PFSK-1 (cell line): ENCODE results near the gene APBB2.

ENCODE experiments used
- FOXP2 ChIP-seq: optimal IDR thresholded peaks from 2 replicates; pipeline ENCODE3; 2011; ENCODE audit warnings: borderline replicate concordance, control low read depth, inconsistent platforms; ENCODE audit not compliant: insufficient read depth; ENCODE audit errors: extremely low read length, extremely low read depth
- POLR2AphosphoS5 ChIP-seq: IDR thresholded peaks from 2 replicates; pipeline ENCODE4 v1.6.1; 2012; ENCODE audit warnings: low read depth, mild to moderate bottlenecking, control low read depth, low read length, moderate library complexity
- REST ChIP-seq, 2 experiments: IDR thresholded peaks; 2 replicates each; pipeline versions ENCODE4 v1.6.1 to v1.8.0; 2011 to 2012; ENCODE audit warnings: low read depth in 2 of 2, low read length in 2 of 2, control low read depth in 1 of 2, inconsistent platforms in 1 of 2, mild to moderate bottlenecking in 1 of 2, moderate library complexity in 1 of 2; ENCODE audit not compliant: insufficient read depth in 1 of 2
- SIN3A ChIP-seq: IDR thresholded peaks from 2 replicates; pipeline ENCODE4 v1.6.1; 2012; ENCODE audit warnings: mild to moderate bottlenecking, low read length, moderate library complexity, borderline replicate concordance; ENCODE audit not compliant: insufficient read depth
- TAF1 ChIP-seq: IDR thresholded peaks from 2 replicates; pipeline ENCODE4 v1.6.1; 2012; ENCODE audit warnings: low read length, control low read depth, borderline replicate concordance; ENCODE audit not compliant: insufficient read depth

Gene APBB2

GRCh38 chr4:41167191-41167590, 47.2 kb downstream of the APBB2 start:
- TF ChIP-seq TAF1 (no peak), SIN3A (no peak), POLR2AphosphoS5 (no peak), FOXP2 (no peak), REST (IDR thresholded peaks at IDR 0.05; ENCODE audit: insufficient read depth in 1 of 2, low read depth in 2 of 2, low read length in 2 of 2) (no peak)

- no peak for TF ChIP-seq SIN3A
- TF ChIP-seq REST (IDR thresholded peaks at IDR 0.05; ENCODE audit: insufficient read depth in 1 of 2, low read depth in 2 of 2, low read length in 2 of 2): no peak
- TF ChIP-seq POLR2AphosphoS5: no peak
- TF ChIP-seq TAF1: no peak
- TF ChIP-seq FOXP2: no peak
Observed at GRCh38 chr4:41164405-41164804, 49.9 kb downstream of the APBB2 start.

- TF ChIP-seq FOXP2: no peak
- TF ChIP-seq REST (IDR thresholded peaks at IDR 0.05; ENCODE audit: insufficient read depth in 1 of 2, low read depth in 2 of 2, low read length in 2 of 2): no peak
- no peak for TF ChIP-seq POLR2AphosphoS5
- no peak for TF ChIP-seq SIN3A
- no peak for TF ChIP-seq TAF1
Observed at GRCh38 chr4:41161355-41161754, 53.0 kb downstream of the APBB2 start.

- TF ChIP-seq TAF1: no peak
- TF ChIP-seq FOXP2: no peak
- TF ChIP-seq REST (IDR thresholded peaks at IDR 0.05; ENCODE audit: insufficient read depth in 1 of 2, low read depth in 2 of 2, low read length in 2 of 2): no peak
- no peak for TF ChIP-seq POLR2AphosphoS5
- no peak for TF ChIP-seq SIN3A
Observed at GRCh38 chr4:41160856-41161255, 53.5 kb downstream of the APBB2 start.

- TF ChIP-seq POLR2AphosphoS5: no peak
- TF ChIP-seq TAF1: no peak
- TF ChIP-seq SIN3A: no peak
- no peak for TF ChIP-seq REST (IDR thresholded peaks at IDR 0.05; ENCODE audit: insufficient read depth in 1 of 2, low read depth in 2 of 2, low read length in 2 of 2)
- TF ChIP-seq FOXP2: no peak
Observed at GRCh38 chr4:41160012-41160789, 54.1 kb downstream of the APBB2 start.
